HG03025 (cell line): ENCODE results near the gene MTREX.
"Not testable (repeated sequence)": the region's sequence is repeated elsewhere in the genome, so short reads cannot be mapped to it uniquely, and the experiment has no call there.

ENCODE experiments used
- ATAC-seq: cut with Tn5 transposase; IDR thresholded peaks from one replicate; pipeline ENCODE4 v1.9.1; 2021; ENCODE audit warnings: mild to moderate bottlenecking, moderate library complexity; ENCODE audit not compliant: unreplicated experiment, low FRiP score

The MTREX gene

DNA sequence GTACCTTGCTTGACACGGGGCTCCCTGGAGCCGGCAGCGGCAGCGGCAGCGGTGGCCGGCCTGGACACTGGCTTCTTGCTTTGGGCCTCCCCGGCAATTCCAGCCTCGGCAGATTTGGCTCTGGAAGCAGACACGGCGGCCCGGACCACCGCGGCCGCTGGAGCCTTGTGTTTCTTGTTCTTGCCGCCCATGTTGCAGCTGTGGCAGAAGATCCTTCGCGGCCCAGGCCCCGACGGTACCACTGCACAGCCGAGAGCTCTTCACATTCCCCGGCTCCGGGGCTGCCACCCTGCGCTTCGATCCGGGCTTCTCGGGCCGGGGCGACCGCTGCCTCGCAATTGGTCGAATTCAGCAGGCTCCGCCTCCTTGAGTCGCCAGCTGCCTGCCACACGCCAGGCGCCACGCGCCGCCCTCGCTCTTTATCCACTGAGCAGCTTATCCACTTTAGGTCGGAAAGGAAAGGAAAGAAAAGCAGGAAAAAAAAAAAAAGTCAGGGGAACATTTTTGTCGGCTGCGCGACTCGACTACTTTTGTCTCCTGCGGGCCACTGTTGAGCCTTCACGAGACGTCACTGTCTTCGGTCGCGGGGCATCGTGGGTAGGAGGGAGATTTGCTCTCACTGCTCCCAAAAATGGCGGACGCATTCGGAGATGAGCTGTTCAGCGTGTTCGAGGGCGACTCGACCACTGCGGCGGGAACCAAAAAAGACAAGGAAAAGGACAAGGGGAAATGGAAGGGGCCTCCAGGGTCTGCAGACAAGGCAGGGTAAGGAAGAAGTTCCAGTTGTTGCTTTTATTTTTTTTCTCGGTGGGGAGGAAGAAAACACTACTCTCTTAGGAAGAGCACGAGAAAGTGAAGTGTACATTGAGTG, at the start of gene MTREX, which contains the start of gene DHX29:
TSS of gene MTREX (plus strand) at position 607 of the 871 bp plus-strand sequence. CDS start at position 632, 25 bp downstream.
TSS of gene DHX29 (minus strand) at position 312 of the 871 bp plus-strand sequence. CDS start at position 191, 121 bp downstream.
- ATAC-seq = peak; percentile 91

- ATAC-seq = no peak
These were observed 49.5 kb upstream of the MTREX start for GRCh38 chr5:55258339-55258738.

DNA sequence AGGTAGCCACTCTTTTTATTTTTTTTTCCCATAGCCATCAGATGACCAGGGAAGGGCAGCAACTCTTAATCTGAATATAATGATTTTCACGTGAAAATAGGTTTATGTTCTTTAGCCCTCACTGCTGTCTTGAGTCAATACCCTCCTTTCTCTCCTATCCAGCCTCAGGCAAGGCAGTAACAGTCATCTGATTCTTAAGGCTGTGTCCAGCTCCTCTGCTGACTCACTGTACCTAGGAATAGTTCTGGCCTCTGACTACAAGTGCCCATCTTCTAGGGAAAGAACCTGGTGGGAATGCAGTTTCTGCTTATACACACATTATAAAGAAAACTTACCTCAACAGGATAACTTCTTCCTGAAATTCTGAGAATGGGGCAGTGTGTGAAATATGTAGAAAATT, 31.0 kb upstream of the MTREX start:
- ATAC-seq = no peak

DNA sequence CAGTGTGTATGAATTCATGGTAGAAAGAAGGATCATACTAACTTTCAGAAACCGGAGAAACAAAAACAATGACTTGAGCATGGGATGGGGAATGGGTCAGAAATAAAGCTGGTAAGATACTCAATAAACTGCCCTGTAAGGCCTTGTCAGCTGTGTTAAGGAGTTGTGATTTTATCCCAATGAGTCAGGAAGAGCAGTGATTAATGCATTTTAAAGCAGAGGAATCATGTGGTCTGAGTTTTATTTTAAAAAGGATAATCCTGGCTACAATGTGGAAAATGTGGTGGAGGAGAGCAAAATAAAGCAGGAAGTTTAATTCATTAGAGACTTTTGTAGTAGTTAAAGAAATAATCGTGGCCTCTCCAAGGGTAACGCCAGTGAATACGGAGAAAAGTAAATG, 29.0 kb upstream of the MTREX start:
- no peak for ATAC-seq

- no peak for ATAC-seq
These were observed 21.3 kb upstream of the MTREX start for GRCh38 chr5:55286411-55286933.

- ATAC-seq = no peak
These were observed 18.0 kb upstream of the MTREX start for GRCh38 chr5:55289808-55290207.

DNA sequence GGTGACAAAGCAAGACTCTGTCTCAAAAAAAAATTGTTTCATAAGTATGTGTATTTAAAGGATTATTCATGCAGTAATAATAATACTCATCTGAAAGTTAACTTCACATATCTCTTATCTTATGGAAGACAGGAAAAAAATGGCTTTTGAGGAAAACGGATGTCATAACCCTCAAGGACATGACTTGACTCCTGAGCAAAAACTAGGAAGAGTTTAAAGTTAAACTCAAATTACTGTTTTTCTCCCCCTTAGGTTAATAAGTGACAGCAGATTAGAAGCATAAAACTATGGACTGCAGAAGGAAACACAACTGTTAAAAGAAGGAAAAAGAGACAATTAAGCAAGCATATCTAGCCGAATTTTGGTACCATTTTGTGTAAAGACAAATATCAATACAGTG, 16.8 kb upstream of the MTREX start:
- no peak for ATAC-seq

DNA sequence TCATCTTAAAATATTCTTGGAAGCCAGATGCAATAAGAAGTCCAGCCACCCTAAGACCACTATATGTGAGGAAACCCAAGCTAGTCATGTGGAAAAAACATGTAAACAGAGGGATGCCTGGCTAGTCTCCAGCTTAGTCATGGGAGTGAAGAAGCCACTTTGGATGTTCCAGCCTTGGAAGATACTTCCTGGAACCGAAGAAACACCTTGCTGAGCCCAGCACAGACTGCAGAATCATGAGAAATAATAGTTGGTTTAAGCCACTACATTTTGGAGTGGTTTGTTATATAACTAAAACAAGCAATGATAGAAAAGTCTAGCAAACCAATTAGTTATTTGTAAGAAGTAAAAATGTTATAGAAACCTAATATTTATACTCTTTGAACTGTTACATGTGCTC, 12.9 kb upstream of the MTREX start:
- ATAC-seq = no peak

GRCh38 chr5:55300890-55301289, 6.9 kb upstream of the MTREX start:
- no peak for ATAC-seq

- no peak for ATAC-seq
These were observed 4.5 kb upstream of the MTREX start for GRCh38 chr5:55303238-55303690.

GRCh38 chr5:55304584-55304983, 3.2 kb upstream of the MTREX start:
- ATAC-seq = no peak

GRCh38 chr5:55305345-55305744, 2.4 kb upstream of the MTREX start:
- no peak for ATAC-seq

GRCh38 chr5:55306641-55307382, 977 bp upstream of the MTREX start:
- ATAC-seq = no peak

DNA sequence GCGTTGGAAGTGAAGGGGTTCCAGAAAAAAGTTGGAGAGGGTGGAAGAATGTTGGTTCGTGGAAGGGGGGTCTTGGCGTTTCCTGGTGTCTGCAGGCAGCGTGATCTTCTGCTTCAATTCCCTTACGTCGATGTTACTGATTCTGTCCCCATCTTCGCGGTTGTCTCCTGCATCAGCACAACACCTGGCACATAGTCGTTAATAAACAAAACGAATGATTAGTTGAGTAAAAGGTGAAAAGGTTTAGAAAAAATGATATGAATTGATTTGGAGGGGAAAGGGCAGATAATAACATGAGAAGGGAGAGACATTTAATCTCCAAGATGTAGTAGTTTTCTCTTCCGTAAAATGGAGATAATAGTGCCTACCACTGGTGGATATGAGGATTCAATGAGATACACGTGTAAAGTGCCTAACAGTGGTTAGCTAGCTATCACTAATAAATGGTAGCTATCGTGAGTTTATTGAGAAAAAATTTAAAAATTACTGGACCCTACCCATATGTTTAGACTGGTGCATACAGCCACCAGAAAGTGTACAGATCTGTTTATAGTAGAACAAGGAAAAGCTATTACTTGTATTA, 556 bp downstream of the MTREX start:
- peak; percentile 3 for ATAC-seq

DNA sequence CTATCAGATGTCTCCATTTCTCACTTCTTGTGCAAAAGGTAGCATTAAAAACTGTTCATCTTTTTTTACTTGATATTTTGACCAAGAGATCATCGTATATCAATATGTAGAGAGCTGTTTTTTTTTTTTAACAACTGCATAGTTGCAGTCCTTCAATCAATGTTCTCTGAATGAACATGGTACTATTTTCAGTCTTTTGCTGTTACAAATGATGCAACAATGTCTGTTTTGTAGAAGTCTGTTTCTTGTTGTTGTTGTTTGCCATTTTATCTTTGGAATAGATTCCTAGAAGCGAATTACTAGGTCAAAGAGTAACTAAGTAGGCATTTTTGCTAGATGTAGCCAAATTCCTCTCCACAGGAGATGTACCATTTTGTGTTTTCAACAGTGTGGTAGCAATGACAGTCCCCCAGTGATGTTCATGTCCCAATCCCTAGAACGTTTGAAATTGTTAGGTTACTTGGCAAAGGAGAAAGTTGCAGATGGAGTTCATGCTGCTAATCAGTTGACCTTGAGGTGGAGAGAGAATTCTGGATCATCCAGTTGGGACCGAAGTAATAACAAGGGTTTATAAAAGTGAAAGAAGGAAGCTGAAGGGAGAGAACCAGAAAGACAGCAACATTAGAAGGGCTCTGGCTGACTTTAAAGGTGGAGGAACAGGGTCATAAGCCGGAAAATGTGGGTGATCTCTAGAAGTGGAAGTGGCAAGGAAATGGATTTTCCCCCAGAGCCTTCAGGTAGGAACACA, 6.3 kb downstream of the MTREX start:
- ATAC-seq = no peak

- ATAC-seq = no peak
These were observed 8.5 kb downstream of the MTREX start for GRCh38 chr5:55316289-55316688.

GRCh38 chr5:55316837-55317236, 9.0 kb downstream of the MTREX start:
- no peak for ATAC-seq

DNA sequence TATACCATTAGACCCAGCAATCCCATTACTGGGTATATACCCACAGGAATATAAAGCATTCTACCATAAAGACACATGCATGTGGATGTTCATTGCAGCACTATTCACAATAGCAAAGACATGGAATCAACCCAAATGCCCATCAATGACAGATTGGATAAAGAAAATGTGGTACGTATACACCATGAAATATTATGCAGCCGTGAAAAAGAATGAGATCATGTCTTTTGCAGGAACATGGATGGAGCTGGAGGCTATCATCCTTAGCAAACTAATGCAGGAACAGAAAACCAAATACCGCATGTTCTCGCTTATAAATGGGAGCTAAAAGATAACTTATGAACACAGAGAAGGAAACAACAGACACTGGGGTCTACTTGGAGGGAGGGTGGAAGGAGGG, 10.4 kb downstream of the MTREX start:
- ATAC-seq = not testable (repeated sequence)

DNA sequence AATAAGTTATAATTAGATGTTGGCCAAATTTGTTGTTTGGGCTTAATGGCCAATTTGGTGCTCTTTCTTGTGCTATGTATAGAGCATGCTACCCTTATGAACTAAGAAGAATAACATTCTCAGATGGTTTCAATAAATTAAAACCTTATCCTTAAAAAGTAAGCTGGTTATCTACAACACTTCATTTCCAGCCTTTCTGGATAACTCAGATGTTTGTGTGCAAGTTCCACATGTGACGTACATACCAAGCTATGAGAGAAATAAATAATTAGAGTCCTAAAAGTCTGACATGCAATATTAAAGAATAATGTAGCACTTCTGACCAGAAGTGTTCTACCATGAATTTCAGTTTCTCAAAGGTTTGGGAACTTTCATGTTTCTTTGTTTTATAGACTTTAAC, 11.7 kb downstream of the MTREX start:
- ATAC-seq = no peak

DNA sequence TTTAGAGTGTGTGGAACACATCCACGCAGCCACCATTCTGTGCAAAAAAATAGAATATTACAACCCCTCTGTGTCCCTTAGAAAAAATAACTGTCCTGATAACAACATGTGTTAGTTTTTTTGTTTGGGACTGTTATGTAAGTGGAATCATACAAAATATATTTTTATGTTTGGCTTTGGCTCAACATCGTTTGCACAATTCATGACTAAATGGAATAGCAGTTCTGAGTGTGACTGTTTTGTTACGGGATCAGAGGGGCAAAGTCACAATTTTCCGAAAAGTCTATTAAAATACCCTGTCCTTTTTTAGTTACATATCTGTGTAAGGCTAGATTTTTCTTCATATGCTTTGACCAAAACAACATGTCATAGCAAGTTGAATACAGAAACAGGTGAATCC, 12.8 kb downstream of the MTREX start:
- ATAC-seq = no peak
